ENCODE results near the gene MYO1E.
"Not testable (repeated sequence)": the region's sequence is repeated elsewhere in the genome, so short reads cannot be mapped to it uniquely, and the experiment has no call there.

MYO1E gene

GRCh38 chr15:59298854-59299250 is 73.8 kb downstream of the MYO1E start:
- FAIRE-seq, result no peak
- no peak for DNase-seq (ENCODE audit: extremely low spot score, insufficient read length, low read depth)

- FAIRE-seq (peak; percentile 96), DNase-seq (ENCODE audit: extremely low spot score, insufficient read length, low read depth) (peak; percentile 46)
These were observed 74.3 kb downstream of the MYO1E start for GRCh38 chr15:59298225-59298853.

DNA sequence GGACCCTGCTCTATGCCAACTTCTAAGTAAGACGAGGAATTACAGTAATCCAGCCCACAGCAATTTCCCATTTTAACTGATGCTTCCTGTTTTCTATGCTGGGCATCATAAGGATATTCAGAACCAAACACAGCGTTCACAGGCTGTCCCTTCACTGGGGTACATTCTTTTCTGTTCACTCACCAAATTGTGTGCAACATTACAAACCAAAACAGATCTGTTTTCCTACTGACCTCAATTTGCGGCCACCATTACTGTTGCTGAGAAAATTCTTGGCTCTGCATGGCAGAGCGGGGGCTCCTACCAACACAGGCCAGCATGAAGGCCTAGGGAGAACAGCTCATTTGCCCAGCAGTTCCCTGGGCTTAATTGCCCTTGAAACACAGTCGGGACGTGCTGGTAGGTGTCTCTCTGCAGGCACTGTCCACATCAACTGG is 76.5 kb downstream of the MYO1E start:
- no peak for DNase-seq (ENCODE audit: extremely low spot score, insufficient read length, low read depth)
- no peak for FAIRE-seq

GRCh38 chr15:59295261-59296001 is 77.2 kb downstream of the MYO1E start:
- DNase-seq (ENCODE audit: extremely low spot score, insufficient read length, low read depth) (no peak), FAIRE-seq (no peak)

- DNase-seq (ENCODE audit: extremely low spot score, insufficient read length, low read depth), result no peak
- FAIRE-seq, result no peak
These were observed 78.0 kb downstream of the MYO1E start for GRCh38 chr15:59294574-59295260.

DNA sequence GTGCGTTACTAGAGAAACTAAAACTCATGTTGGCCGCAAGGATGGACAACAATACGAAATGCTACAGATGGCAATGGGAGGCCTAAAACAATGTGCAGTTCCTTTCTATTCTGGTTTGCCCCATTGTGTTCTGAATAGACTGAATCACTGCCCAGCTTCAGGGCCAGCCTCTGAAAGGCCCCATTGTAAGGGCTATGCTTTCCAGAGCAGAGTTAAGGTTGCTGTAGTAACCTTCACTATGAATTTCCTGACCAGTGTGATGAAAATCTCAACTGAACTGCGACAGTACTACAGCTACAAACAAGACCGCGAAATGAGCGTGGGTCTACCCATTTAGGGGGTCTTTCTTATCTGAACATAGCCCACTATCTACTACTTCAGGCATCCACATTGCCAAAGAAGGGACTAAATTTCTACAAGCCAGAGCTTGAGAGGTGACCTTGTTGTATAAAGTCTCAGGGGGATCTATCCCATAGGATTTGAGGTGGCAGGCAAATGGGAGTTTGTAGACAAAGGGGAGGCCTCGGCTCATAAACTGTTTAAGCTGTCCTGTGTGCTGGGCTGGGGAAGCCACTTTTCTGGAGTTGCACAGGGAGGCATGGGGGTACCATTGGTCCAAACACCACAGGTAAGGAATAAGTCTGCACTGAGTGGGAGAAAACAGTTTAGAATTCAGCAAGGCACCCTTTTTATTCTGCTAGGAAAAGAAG is 80.1 kb downstream of the MYO1E start:
- FAIRE-seq, result no peak

DNA sequence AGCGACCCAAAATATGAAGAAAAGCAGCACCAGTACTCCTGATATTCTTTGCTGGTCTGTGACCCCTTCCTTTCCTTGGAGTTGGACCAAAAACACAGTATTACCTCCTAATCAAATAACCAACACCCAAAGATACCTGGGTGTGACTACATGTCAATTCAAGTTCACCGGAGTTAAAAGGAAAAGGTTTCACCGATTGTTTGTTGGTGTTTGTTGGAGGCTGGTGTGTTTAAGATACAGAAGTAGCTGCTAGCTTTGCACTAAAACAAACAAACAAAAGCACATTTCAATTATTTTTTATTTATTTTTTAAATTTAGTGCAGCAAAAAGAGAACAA is 81.5 kb downstream of the MYO1E start:
- FAIRE-seq, result no peak
- no peak for DNase-seq (ENCODE audit: extremely low spot score, insufficient read length, low read depth)

More for the DNA sequence above, 80.1 kb downstream of the MYO1E start:
- DNase-seq (ENCODE audit: extremely low spot score, insufficient read length, low read depth), result no peak

- peak; percentile 83 for FAIRE-seq
- DNase-seq (ENCODE audit: extremely low spot score, insufficient read length, low read depth), result no peak
These were observed 82.1 kb downstream of the MYO1E start for GRCh38 chr15:59290295-59291212.

- DNase-seq (ENCODE audit: extremely low spot score, insufficient read length, low read depth) (no peak), FAIRE-seq (peak; percentile 39)
These were observed 83.1 kb downstream of the MYO1E start for GRCh38 chr15:59289574-59289973.

DNA sequence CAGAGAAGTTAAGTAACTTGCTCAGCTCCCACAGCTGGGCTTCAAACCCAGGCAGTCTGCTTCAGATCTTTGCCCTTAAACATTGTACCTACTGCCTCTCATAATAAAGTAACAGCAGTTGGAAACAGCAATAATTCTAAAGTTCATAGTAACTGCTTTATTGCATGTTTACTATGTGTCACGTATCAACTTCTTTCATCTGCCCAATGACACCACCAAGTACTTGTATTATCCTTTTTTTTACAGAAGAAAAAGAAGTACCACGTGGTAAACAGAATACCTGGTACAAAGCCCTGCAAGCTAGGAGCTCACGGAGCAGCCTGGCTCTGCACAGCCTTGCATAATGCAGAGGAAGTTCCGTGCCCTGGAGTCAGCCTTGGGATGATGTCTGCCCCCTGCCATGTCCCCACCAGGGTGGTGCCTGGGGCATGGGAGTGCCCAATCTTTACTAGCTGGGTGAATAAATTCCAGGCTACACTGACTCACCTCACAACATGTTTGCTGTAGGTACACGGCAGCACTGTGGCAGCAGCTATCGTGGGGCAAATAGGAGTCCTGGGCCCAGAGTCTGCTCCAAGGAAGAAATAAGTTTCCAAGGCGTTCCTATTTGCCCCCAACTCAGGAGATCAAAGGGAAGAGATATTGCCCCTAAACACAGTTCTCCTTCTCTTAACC is 88.8 kb downstream of the MYO1E start:
- DNase-seq (ENCODE audit: extremely low spot score, insufficient read length, low read depth), result no peak

DNA sequence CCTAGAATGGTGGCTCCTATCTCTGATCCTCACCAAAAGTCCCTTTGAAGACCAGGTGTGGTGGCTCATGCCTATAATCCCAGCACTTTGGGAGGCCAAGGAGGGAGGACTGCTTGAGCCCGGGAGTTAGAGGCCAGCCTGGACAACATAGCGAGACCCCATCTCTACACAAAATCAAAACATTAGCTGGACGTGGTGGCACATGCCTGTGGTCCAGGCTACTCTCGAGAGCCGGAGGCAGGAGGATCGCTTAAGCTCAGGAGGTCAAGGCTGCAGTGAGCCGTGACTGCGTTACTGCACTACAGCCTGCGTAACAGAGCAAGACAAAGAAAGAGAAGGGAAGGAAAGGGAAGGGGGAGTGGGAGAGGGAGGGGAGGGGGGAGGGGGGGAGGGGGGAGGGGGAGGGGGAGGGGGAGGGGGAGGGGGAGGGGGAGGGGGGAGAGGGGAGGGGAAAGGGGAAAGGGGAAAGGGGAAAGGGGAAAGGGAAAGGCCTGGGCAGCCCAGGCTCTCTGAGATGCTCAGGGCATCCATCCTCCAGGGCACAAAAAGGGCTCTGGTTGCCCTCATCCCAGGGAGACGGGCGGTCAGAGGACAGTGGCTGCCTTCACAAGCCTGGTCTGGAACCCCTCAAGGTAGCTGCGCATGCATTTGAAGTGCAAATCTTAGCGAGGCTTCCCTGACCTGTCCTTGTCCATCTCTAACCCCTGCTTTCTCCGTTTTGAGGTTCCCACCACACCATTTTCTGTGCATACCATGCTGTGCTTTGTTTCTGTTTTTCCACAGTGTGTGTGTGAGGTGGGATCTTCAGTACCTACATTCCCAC is 89.9 kb downstream of the MYO1E start:
- FAIRE-seq (no peak), DNase-seq (ENCODE audit: extremely low spot score, insufficient read length, low read depth) (no peak)

More for the DNA sequence above, 88.8 kb downstream of the MYO1E start:
- FAIRE-seq, result no peak

DNA sequence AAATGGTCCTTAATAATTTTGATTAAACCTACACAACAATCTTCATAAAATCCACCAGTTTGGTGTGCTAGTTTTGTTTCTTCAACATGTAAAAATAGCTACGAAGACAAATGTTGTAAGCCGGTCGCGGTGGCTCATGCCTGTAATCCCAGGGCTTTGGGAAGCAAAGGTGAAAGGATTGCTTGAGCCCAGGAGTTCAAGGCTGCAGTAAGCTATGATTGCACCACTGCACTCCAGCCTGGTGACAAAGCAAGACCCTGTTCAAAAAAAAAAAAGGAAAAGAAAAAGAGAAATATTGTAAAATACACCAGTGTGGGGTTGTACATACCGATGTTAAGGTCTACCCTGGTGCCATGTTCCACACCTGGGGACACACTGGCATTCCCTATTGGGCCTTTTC is 91.0 kb downstream of the MYO1E start:
- FAIRE-seq, result no peak
- no peak for DNase-seq (ENCODE audit: extremely low spot score, insufficient read length, low read depth)

- no peak for FAIRE-seq
- no peak for DNase-seq (ENCODE audit: extremely low spot score, insufficient read length, low read depth)
These were observed 91.8 kb downstream of the MYO1E start for GRCh38 chr15:59280855-59281254.

GRCh38 chr15:59280292-59280691 is 92.4 kb downstream of the MYO1E start:
- not testable (repeated sequence) for FAIRE-seq; DNase-seq (ENCODE audit: extremely low spot score, insufficient read length, low read depth)

GRCh38 chr15:59279023-59279422 is 93.6 kb downstream of the MYO1E start:
- FAIRE-seq (no peak), DNase-seq (ENCODE audit: extremely low spot score, insufficient read length, low read depth) (no peak)

GRCh38 chr15:59278120-59278519 is 94.6 kb downstream of the MYO1E start:
- no peak for FAIRE-seq
- DNase-seq (ENCODE audit: extremely low spot score, insufficient read length, low read depth), result no peak

- FAIRE-seq (no peak), DNase-seq (ENCODE audit: extremely low spot score, insufficient read length, low read depth) (no peak)
These were observed 96.2 kb downstream of the MYO1E start for GRCh38 chr15:59276225-59277178.

Measured in GM18507 (cell line).